Skeletal muscle cell (primary cell): ENCODE results near the gene TFDP2.
A peak's percentile ranks its signal among the peaks of the same experiment; 100 is the strongest.
"Not testable (repeated sequence)": the region's sequence is repeated elsewhere in the genome, so short reads cannot be mapped to it uniquely, and the experiment has no call there.

ENCODE experiments used
- DNase-seq: peaks from one replicate; pipeline ENCODE4 v3.0.0-alpha.2; 2010; ENCODE audit warnings: low read depth
- H3K4me3 ChIP-seq: 2 replicates; pipeline ENCODE4 v1.5.1; 2011; ENCODE audit warnings: low read depth, mild to moderate bottlenecking, control low read depth, low read length, moderate library complexity

TFDP2 gene

GRCh38 chr3:141941093-141941492, 208.3 kb downstream of the TFDP2 start:
- no peak overlapping the region for H3K4me3 ChIP-seq
- no peak for DNase-seq

- no peak overlapping the region for H3K4me3 ChIP-seq
- DNase-seq: no peak
Measured at GRCh38 chr3:141940194-141940776, 209.1 kb downstream of the TFDP2 start.

- no peak for DNase-seq
- H3K4me3 ChIP-seq: no peak overlapping the region
Measured at GRCh38 chr3:141939759-141940158, 209.6 kb downstream of the TFDP2 start.

- no peak overlapping the region for H3K4me3 ChIP-seq
- no peak for DNase-seq
Measured at GRCh38 chr3:141938011-141938500, 211.3 kb downstream of the TFDP2 start.

- no peak overlapping the region for H3K4me3 ChIP-seq
- DNase-seq: no peak
Measured at GRCh38 chr3:141934354-141934753, 215.0 kb downstream of the TFDP2 start.

- no peak overlapping the region for H3K4me3 ChIP-seq
- DNase-seq: no peak
Measured at GRCh38 chr3:141933421-141934300, 215.7 kb downstream of the TFDP2 start.

- DNase-seq: no peak
- no peak overlapping the region for H3K4me3 ChIP-seq
Measured at GRCh38 chr3:141930801-141931200, 218.5 kb downstream of the TFDP2 start.

- H3K4me3 ChIP-seq: no peak overlapping the region
- no peak for DNase-seq
Measured at GRCh38 chr3:141929341-141929995, 219.9 kb downstream of the TFDP2 start.

- H3K4me3 ChIP-seq: no peak overlapping the region
- no peak for DNase-seq
Measured at GRCh38 chr3:141928631-141929270, 220.6 kb downstream of the TFDP2 start.

- H3K4me3 ChIP-seq: no peak overlapping the region
- DNase-seq: no peak
Measured at GRCh38 chr3:141926929-141927328, 222.4 kb downstream of the TFDP2 start.

GRCh38 chr3:141925677-141926076, 223.7 kb downstream of the TFDP2 start:
- not testable (repeated sequence) for H3K4me3 ChIP-seq, DNase-seq

- DNase-seq: no peak
- no peak overlapping the region for H3K4me3 ChIP-seq
Measured at GRCh38 chr3:141921316-141921715, 228.0 kb downstream of the TFDP2 start.

- no peak overlapping the region for H3K4me3 ChIP-seq
- DNase-seq: no peak
Measured at GRCh38 chr3:141920701-141921100, 228.6 kb downstream of the TFDP2 start.

- no peak for DNase-seq
- no peak overlapping the region for H3K4me3 ChIP-seq
Measured at GRCh38 chr3:141915766-141916165, 233.6 kb downstream of the TFDP2 start.

- no peak overlapping the region for H3K4me3 ChIP-seq
- DNase-seq: no peak
Measured at GRCh38 chr3:141915016-141915415, 234.3 kb downstream of the TFDP2 start.

- DNase-seq: no peak
- H3K4me3 ChIP-seq: no peak overlapping the region
Measured at GRCh38 chr3:141914311-141914710, 235.0 kb downstream of the TFDP2 start.

- no peak overlapping the region for H3K4me3 ChIP-seq
- DNase-seq: peak; percentile 23
Measured at GRCh38 chr3:141913150-141913811, 236.1 kb downstream of the TFDP2 start.

GRCh38 chr3:141909986-141910385, 239.4 kb downstream of the TFDP2 start:
- DNase-seq, H3K4me3 ChIP-seq: not testable (repeated sequence)

GRCh38 chr3:141909408-141909807, 239.9 kb downstream of the TFDP2 start:
- no peak overlapping the region for H3K4me3 ChIP-seq
- DNase-seq: no peak
